Renal cortex interstitium (tissue), 11 donors: ENCODE measurements around the gene TSPYL1. TPM values are rescaled to one million over a fixed set of nuclear protein-coding genes. Genes with fewer than 3 reads are reported as not detected.

Source experiments
- DNase-seq, 11 donors: peaks; one replicate each; pipeline ENCODE4 v3.0.0-alpha.2; 2013; ENCODE audit warnings: low read depth in 9 of 11, low spot score in 4 of 11; ENCODE audit errors: extremely low read depth in 1 of 11
- polyA plus RNA-seq, 3 donors: library from polyadenylated mRNA; unstranded; fragments of 120-200 nt; gene quantifications; one replicate each; pipeline ENCODE4 v1.2.1, GENCODE V29; 2013; ENCODE audit not compliant: insufficient read length in 3 of 3

TSPYL1 gene
- polyA plus RNA-seq, 3 donors, result 100 to 105 (median 101) TPM

- DNase-seq, result no peak
Observed at GRCh38 chr6:116244284-116244683, 35.4 kb downstream of the TSPYL1 start.

GRCh38 chr6:116239856-116240255, 39.9 kb downstream of the TSPYL1 start:
- no peak for DNase-seq

GRCh38 chr6:116239256-116239655, 40.5 kb downstream of the TSPYL1 start:
- no peak for DNase-seq

GRCh38 chr6:116238083-116238482, 41.6 kb downstream of the TSPYL1 start:
- DNase-seq, result no peak

- no peak for DNase-seq
Observed at GRCh38 chr6:116234689-116235088, 45.0 kb downstream of the TSPYL1 start.

- peak; percentile 70 to 93 (median 86) for DNase-seq
Observed at GRCh38 chr6:116229287-116229913, 50.3 kb downstream of the TSPYL1 start.

Other genes starting within 250 kb of the TSPYL1 start
- 1 to 10 TPM; 3.8 to 8.3 (median 4.9) TPM for gene FRK, start 219.0 kb downstream of the TSPYL1 start, polyA plus RNA-seq
- gene NT5DC1, start 179.1 kb downstream of the TSPYL1 start, polyA plus RNA-seq, result 10 to 100 TPM; 40.7 to 47.7 (median 45.2) TPM
- under 1 TPM; 0.30 to 0.66 (median 0.48) TPM for gene COL10A1, start 153.8 kb downstream of the TSPYL1 start, polyA plus RNA-seq
- 10 to 100 TPM; 59.6 to 63.2 (median 60.3) TPM for gene TSPYL4, start 25.9 kb downstream of the TSPYL1 start, polyA plus RNA-seq
- gene DSE, start 91.0 kb upstream of the TSPYL1 start, polyA plus RNA-seq, result 10 to 100 TPM; 38.7 to 42.5 (median 42.1) TPM
- gene CALHM6, start 181.4 kb upstream of the TSPYL1 start, polyA plus RNA-seq, result 1 to 10 TPM; 4.9 to 6.6 (median 5.7) TPM
- 1 to 10 TPM; 2.3 to 3.4 (median 2.4) TPM for gene CALHM5, start 231.7 kb upstream of the TSPYL1 start, polyA plus RNA-seq